SKM-1 treated with dmso at 0.1 percent for 144 hours (cell line): Measurements from ENCODE around the gene GPC5.
A peak's percentile ranks its signal among the peaks of the same experiment; 100 is the strongest.
"Not testable (repeated sequence)": the region's sequence is repeated elsewhere in the genome, so short reads cannot be mapped to it uniquely, and the experiment has no call there.

Experiments
- DNase-seq: peaks from one replicate; lab custom pipeline; 2025; ENCODE audit not compliant: unreplicated experiment; lab: John Stamatoyannopoulos, UW

GPC5 gene

DNA sequence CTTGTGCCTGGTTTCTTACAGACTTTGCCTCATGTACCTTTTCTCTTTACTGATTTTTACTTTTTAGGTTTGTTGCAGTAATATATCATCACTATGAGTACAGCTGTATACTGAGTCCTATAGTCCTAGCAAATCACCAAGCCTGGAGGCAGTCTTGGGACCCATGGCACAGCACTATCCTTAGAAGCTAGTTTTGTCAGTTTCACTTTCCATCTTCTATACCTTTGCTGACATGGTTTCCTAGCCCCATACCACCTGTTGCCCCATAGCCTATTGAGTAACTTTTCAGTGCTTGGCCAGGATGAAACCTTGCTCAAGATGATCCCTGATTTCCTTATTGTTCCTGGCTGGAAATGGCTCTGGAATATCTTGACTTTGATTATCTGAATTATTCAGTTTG lies 826.4 kb downstream of the GPC5 start:
- DNase-seq = peak; percentile 81

GRCh38 chr13:92225861-92226260 lies 827.4 kb downstream of the GPC5 start:
- peak; percentile 80 for DNase-seq

GRCh38 chr13:92232871-92233270 lies 834.5 kb downstream of the GPC5 start:
- DNase-seq = no peak

- DNase-seq = no peak
These were observed 853.3 kb downstream of the GPC5 start for GRCh38 chr13:92251671-92252210.

- no peak for DNase-seq
These were observed 857.1 kb downstream of the GPC5 start for GRCh38 chr13:92255526-92255925.

GRCh38 chr13:92256211-92256610 lies 857.8 kb downstream of the GPC5 start:
- no peak for DNase-seq

GRCh38 chr13:92259046-92259445 lies 860.6 kb downstream of the GPC5 start:
- no peak for DNase-seq

DNA sequence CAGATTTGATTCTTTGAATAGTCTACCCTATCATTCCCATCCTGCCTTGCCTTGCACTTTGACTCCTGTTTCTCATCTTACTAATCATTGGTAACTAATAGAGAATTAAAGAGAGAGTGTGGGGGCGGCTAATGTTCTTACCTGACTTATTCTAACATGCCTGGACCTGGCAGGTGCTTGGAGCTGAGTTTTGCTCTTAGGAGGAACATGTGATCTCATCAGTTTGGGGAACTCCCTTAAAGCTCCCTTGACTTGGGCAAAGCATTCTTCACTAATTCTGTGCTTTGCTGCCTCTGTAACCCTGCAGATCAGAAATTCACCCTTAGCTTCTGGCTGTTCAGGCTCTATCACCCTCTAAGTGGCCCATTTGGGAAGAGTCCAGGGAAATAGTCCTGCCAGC lies 861.1 kb downstream of the GPC5 start:
- no peak for DNase-seq

DNA sequence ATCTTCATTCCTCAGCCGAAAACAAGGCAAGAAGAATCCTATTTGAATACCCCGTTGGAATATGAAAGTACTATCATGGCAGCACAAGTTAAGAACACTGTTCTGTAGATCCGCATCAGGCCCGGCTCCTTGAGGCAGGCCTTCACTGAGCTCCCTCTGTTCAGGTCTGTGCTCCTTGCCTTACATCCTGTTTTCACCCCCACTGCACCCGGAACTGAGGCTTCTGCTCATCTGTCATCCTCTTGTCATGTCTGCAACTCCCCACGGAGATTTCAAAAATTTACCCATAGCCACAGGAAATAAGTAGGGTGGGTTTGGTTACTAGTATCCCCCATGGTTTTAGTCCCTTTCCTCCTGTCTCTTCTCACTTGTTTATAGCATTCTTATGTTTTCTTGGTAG lies 861.9 kb downstream of the GPC5 start:
- DNase-seq = peak; percentile 47

DNA sequence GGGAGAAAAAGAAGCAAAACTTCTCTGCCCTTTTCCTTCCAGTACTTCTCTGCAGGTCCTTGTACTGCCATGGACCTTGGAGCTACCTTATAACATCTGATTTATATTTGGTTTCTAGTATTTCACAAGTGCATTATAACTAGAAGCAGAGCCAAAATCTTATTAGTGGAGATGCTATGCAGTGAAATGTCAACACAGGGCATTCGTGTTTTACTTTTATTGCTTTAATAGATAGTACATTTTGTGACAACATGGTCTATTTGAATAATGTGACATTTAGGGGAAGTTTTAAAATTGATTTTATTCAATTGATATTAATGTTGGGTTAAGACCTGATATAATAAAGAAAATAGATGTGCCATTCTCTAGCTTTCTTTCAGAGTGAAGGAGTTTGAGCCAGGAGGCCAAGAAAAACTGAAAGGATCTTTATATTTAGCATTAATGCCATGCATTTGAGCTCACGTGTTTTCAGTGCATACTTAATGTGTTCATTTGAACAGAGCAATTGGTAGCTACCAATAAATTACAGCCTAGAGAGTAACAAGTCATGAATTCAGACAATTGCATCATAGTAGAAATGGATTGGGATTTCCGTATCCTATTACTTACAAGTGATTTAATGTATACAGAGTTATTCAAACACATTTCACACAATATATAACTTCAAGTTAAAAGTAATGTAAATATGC lies 863.8 kb downstream of the GPC5 start:
- DNase-seq = no peak

- DNase-seq = no peak
These were observed 867.0 kb downstream of the GPC5 start for GRCh38 chr13:92265408-92265807.

DNA sequence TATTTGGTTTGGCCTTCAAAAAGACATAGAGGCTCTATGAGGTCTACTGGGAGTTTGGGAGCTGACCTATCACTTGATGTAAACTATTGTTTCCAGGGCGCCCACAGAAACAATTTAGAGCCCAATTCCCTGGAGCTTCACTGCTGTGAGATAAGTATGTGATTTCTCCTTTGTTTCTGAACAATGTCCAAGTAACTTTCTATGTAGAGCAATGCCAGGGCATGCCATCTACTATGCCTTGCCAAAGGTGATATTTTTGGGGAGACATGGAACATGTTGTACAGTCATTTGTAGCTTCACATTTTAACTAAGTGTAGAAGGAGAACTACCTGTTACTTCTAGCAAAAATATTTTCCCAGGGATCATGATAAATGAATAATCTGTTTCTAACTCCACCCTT lies 872.6 kb downstream of the GPC5 start:
- no peak for DNase-seq

DNA sequence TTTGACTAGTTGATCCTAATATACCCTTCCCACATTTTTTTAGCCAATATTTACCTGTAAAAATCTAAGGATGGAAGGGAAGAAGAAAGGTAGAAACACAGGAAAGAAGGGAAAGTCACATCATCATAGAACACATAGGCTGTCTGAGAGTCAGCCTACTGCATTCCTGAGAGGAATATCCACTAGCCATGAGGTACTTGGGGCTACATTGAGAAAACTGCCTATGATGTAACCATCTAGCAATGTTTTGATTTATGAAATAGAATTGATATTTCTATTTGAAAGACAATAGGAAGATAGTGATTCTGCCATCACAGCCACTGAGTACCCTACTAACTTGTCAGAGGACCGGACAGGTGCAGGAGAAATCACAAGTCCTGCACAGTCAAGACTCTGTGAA lies 873.8 kb downstream of the GPC5 start:
- no peak for DNase-seq

DNA sequence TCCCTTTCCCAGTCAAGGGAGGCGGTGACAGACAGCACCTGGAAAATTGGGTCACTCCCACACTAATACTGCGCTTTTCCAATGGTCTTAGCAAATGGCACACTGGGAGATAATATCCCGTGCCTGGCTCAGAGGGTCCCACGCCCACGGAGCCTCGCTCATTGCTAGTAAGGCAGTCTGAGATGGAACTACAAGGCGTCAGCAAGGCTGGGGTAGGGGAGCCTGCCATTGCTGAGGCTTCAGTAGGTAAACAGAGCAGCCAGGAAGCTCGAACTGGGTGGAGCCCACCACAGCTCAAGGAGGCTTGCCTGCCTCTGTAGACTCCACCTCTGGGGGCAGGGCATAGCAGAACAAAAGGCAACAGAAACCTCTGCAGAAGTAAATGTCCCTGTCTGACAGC lies 882.6 kb downstream of the GPC5 start:
- DNase-seq = not testable (repeated sequence)

DNA sequence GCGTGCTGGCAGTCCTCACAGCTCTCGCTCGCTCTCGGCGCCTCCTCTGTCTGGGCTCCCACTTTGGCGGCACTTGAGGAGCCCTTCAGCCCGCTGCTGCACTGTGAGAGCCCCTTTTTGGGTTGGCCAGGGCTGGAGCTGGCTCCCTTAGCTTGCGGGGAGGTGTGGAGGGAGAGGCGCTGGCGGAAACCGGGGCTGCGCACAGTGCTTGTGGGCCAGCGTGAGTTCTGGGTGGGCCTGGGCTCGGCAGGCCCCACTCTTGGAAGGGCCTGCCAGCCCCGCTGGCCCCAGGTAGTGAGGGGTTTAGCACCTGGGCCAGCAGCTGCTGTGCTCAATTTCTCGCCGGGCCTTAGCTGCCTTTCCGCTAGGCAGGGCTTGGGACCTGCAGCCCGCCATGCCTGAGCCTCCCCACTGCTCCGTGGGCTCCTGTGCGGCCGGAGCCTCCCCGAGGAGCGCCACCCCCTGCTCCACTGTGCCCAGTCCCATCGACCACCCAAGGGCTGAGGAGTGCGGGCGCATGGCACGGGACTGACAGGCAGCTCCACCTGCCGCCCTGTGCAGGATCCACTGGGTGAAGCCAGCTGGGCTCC lies 892.4 kb downstream of the GPC5 start:
- DNase-seq = not testable (repeated sequence)

DNA sequence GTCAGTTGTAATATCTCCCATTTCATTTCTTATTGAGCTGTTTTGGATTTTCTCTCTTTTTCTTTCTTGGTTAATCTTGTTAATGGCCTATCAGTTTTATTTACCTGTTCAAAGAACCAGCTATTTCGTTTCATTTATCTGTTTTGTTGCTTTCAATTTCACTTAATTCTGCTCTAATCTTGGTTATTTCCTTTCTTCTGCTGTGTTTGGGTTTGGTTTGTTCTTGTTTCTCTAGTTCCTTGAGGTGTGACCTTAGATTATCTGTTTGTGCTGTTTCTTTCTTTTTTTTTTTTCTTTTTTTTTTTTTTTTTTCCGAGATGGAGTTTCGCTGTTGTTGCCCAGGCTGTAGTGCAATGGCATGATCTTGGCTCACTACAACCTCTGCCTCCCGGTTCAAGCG lies 896.1 kb downstream of the GPC5 start:
- DNase-seq = not testable (repeated sequence)

DNA sequence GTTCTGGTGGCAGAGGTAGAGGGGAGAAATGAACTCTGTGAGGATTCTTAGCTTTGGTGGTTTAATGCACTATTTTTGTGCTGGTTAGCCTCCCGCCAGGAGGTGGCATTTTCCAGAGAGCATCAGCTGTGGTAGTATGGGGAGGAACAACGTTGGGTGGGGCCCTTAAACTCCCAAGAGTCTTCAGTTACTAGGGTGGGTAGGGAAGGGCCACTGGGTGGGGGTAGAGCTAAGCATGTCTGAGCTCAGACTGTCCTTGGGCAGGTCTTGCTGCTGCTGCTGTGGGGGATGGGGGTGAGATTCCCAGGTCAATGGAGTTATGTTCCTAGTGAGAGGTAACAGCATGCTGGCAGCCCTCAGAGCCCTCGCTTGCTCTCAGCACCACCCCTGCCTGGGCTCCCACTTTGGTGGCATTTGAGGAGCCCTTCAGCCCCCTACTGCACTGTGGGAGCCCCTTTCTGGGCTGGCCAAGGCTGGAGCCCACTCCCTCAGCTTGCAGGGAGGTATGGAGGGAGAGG lies 897.8 kb downstream of the GPC5 start:
- not testable (repeated sequence) for DNase-seq

GRCh38 chr13:92297971-92298942 lies 899.8 kb downstream of the GPC5 start:
- no peak for DNase-seq

GRCh38 chr13:92300651-92301050 lies 902.2 kb downstream of the GPC5 start:
- no peak for DNase-seq

DNA sequence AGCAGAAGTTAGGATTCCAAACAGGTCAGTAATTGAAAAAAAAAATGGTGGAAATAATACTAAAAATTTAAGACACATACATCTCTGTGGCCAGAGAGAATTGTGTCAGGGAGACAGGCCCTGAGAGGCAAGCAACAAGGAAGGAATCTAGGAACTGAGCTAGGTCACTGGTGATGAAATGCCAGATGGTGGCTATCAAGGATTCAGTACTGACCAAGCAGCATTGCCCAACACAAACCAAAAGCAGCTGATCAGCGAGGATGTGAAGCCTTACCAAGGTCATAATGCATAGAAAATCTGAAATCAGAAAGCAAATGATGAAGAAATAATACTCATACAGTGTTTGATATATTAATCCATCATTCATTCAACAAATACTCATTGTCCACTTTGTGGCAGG lies 905.0 kb downstream of the GPC5 start:
- DNase-seq = no peak

- no peak for DNase-seq
These were observed 909.3 kb downstream of the GPC5 start for GRCh38 chr13:92307752-92308151.
